ENCODE measurements around the gene SPCS3. TPM values are rescaled to one million over a fixed set of nuclear protein-coding genes. Genes with fewer than 3 reads are reported as not detected.

Gene SPCS3
- total RNA-seq, 2 donors from 2014 or later = 160 to 164 TPM

DNA sequence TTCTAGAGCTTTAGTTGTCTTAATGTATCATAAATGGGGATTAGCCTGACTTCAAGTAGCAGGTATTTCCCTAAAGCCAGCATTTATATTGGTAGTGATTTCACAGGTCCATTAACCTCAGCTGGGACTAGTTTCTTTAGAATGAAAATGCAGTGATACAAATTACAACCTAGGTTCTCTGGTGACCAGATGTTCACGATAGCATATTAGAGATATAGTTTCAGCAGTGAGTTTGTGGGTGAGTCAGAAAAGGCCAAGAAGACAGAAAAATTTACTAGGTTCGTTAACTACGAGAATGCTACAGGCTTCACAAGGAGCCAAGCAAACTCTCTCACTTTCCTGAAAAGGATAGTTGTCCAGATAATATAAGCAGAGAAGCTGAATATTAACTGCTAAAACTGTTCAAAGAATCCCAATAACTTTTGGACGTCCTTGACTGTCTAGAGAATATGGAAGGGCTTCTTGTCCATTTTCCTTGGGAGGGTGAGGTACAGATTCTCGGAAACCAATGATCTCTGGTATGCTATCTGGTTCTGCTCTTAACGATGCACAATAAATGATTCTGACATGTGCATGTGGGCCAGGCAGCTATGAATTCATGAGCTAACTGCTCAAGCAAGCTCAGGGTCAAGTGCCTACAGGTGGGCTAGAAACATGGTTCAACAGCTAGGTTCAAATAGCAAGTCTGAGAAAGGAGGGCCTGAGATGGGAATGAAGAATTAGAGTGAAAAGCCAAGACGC is 6.0 kb upstream of the SPCS3 start:
- DNase-seq = no peak
- TF ChIP-seq, protein P1, sequence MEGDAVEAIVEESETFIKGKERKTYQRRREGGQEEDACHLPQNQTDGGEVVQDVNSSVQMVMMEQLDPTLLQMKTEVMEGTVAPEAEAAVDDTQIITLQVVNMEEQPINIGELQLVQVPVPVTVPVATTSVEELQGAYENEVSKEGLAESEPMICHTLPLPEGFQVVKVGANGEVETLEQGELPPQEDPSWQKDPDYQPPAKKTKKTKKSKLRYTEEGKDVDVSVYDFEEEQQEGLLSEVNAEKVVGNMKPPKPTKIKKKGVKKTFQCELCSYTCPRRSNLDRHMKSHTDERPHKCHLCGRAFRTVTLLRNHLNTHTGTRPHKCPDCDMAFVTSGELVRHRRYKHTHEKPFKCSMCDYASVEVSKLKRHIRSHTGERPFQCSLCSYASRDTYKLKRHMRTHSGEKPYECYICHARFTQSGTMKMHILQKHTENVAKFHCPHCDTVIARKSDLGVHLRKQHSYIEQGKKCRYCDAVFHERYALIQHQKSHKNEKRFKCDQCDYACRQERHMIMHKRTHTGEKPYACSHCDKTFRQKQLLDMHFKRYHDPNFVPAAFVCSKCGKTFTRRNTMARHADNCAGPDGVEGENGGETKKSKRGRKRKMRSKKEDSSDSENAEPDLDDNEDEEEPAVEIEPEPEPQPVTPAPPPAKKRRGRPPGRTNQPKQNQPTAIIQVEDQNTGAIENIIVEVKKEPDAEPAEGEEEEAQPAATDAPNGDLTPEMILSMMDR (conservative IDR thresholded peaks at IDR 0.05) = no peak
- Histone ChIP-seq H3K9me3 (ENCODE audit: control insufficient read depth, low read length) (no peaks in the 10 kb centered on the region), H3K27ac (ENCODE audit: low read depth, low read length) (no peak overlapping the region), H3K36me3 (ENCODE audit: control insufficient read depth, insufficient read depth, low read length) (no peaks in the 10 kb centered on the region), H3K4me3 (ENCODE audit: low read length) (no peak overlapping the region), H3K27me3 (ENCODE audit: control insufficient read depth, insufficient read depth, low read length, poor library complexity, severe bottlenecking) (no peaks in the 10 kb centered on the region), H3K9ac (ENCODE audit: extremely low read depth, low read length, poor library complexity, severe bottlenecking) (no peak overlapping the region), H3K4me1 (ENCODE audit: control insufficient read depth, insufficient read depth, low read length) (peaks cover 10% of the 10 kb centered on the region)
- Mint-ChIP-seq H3K4me3 (no peak overlapping the region), H3K27ac (no peak overlapping the region), H3K36me3 (ENCODE audit: low read depth) (no peaks in the 10 kb centered on the region), H3K4me1 (peaks cover 19% of the 10 kb centered on the region), H3K27me3 (ENCODE audit: insufficient read depth) (no peaks in the 10 kb centered on the region), H3K9me3 (no peaks in the 10 kb centered on the region)
- WGBS, 2 experiments (ENCODE audit: insufficient coverage in 1 of 2, insufficient read length in 1 of 2) = 90% methylated on average over 5 to 7 of the region's 7 CpGs

DNA sequence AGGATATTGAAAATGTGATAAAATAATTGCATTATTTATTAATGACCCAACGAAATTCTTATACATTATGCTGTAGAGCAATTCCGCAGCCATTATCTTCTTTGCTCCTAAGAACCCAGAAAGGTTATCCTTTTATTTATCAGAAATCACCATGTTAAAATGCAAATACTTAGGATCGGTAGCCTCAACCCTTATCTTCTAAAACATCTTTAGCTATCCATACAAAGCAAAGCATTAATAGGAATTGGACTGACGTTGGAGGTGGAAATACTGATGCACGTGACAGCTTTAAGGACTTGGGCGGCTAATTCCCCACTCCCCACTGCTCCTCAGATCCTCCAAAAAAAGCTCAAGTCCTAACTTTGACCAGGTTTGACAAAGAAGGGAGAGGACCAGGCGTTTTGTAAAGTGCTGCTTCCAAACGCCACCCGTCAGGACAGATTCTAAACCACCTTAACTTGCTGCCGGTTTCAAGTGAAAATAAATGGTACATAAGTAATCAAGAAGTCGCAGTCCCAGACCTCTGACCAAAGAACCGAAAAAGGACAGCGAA is 539 bp upstream of the SPCS3 start:
- peak overlapping the region; percentile 80 for H3K4me3 Mint-ChIP-seq
- peaks cover under 1% of the 10 kb centered on the region for H3K36me3 Mint-ChIP-seq (ENCODE audit: low read depth)
- Histone ChIP-seq H3K36me3 (ENCODE audit: control insufficient read depth, insufficient read depth, low read length) (no peaks in the 10 kb centered on the region), H3K9me3 (ENCODE audit: control insufficient read depth, low read length) (no peaks in the 10 kb centered on the region), H3K27ac (ENCODE audit: low read depth, low read length) (peak overlapping the region; percentile 78), H3K9ac (ENCODE audit: extremely low read depth, low read length, poor library complexity, severe bottlenecking) (peak overlapping the region; percentile 62), H3K4me1 (ENCODE audit: control insufficient read depth, insufficient read depth, low read length) (peaks cover 3% of the 10 kb centered on the region), H3K27me3 (ENCODE audit: control insufficient read depth, insufficient read depth, low read length, poor library complexity, severe bottlenecking) (no peaks in the 10 kb centered on the region), H3K4me3 (ENCODE audit: low read length) (peak overlapping the region; percentile 85)
- no peaks in the 10 kb centered on the region for H3K27me3 Mint-ChIP-seq (ENCODE audit: insufficient read depth)
- H3K9me3 Mint-ChIP-seq = no peaks in the 10 kb centered on the region
- DNase-seq = no peak
- 6 to 7% methylated on average over 8 to 13 of the region's 13 CpGs for WGBS, 2 experiments (ENCODE audit: insufficient coverage in 1 of 2, insufficient read length in 1 of 2)
- H3K4me1 Mint-ChIP-seq = peaks cover 32% of the 10 kb centered on the region
- TF ChIP-seq, protein P1 (conservative IDR thresholded peaks at IDR 0.05) = no peak
- peak overlapping the region; percentile 98 for H3K27ac Mint-ChIP-seq

DNA sequence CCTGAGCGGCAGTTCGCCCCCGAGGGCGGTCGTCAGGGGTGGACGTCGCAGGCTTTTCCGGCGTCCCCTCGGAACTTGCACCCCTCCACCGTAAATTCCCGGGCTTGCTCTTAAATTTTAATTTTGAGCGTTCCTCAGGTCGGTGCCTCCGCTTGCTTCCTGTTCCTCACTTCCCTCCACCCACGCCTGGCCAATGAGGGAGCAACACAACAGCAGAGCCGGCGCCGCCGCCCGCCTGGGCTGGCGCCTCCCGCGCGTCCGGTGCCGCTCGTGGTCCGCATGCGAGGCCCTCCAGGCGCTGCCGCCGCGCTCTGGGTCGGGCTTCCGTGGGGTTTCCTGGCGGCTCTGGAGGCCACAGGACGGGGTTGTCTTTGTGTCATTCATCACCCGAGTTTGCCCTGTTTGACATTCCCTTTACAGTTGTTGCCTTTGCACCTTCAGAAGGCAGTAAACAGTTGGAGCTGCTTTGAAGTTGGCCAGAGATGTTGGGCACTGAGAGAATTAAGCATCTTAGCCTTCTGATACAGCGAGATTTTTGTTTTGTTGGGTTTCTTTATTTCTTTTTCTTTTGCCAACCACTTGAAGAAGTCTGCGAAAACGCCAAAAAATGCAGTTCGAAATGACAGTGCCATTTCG is 692 bp downstream of the SPCS3 start:
- H3K9me3 ChIP-seq (ENCODE audit: control insufficient read depth, low read length) = no peaks in the 10 kb centered on the region
- peak overlapping the region; percentile 87 for H3K27ac ChIP-seq (ENCODE audit: low read depth, low read length)
- DNase-seq = peak; percentile 87
- H3K4me3 ChIP-seq (ENCODE audit: low read length) = peak overlapping the region; percentile 85
- H3K27me3 ChIP-seq (ENCODE audit: control insufficient read depth, insufficient read depth, low read length, poor library complexity, severe bottlenecking) = no peaks in the 10 kb centered on the region
- WGBS, 2 experiments (ENCODE audit: insufficient coverage in 1 of 2, insufficient read length in 1 of 2) = 1 to 3% methylated on average over 10 to 44 of the region's 44 CpGs
- peaks cover 4% of the 10 kb centered on the region for H3K36me3 Mint-ChIP-seq (ENCODE audit: low read depth)
- peak overlapping the region; percentile 58 for H3K9ac ChIP-seq (ENCODE audit: extremely low read depth, low read length, poor library complexity, severe bottlenecking)
- TF ChIP-seq, protein P1 (conservative IDR thresholded peaks at IDR 0.05) = no peak
- H3K4me1 ChIP-seq (ENCODE audit: control insufficient read depth, insufficient read depth, low read length) = peaks cover 3% of the 10 kb centered on the region
- H3K4me1 Mint-ChIP-seq = peaks cover 32% of the 10 kb centered on the region
- peaks cover 4% of the 10 kb centered on the region for H3K36me3 ChIP-seq (ENCODE audit: control insufficient read depth, insufficient read depth, low read length)
- H3K27ac Mint-ChIP-seq = peak overlapping the region; percentile 3
- H3K27me3 Mint-ChIP-seq (ENCODE audit: insufficient read depth) = no peaks in the 10 kb centered on the region
- peak overlapping the region; percentile 80 for H3K4me3 Mint-ChIP-seq
- no peaks in the 10 kb centered on the region for H3K9me3 Mint-ChIP-seq
